Stimulated activated CD4-positive, alpha-beta T cell treated with anti-CD3 and anti-CD28 coated beads, Interleukin-4, amount 100 ng/mL, for 48 hours (primary cell): ENCODE data around the gene AGBL2.
"Not testable (repeated sequence)": the region's sequence is repeated elsewhere in the genome, so short reads cannot be mapped to it uniquely, and the experiment has no call there.

Experiments
- DNase-seq, 2 donors: peaks; one replicate each; pipeline ENCODE4 v3.0.0-alpha.2; 2020; ENCODE audit warnings: low read depth in 2 of 2

AGBL2 gene

DNA sequence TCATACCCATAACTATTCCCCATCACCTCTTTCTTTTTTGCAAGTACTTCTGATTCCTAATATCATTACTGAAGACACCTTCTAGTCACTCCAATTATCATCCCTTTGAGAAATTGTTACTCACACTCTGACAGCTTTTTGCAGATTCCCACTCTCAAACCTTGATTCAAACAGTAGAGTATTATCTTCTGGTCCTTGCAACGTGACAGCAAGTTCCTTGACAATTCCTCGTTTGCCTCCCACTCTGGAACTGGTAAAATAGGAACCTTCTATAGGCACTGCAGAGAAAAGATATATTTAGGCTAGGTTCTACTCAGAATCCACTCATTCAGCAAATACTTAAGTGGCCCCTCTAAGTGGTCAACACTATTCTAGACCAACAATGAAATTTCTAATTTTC lies 23.2 kb downstream of the AGBL2 start:
- DNase-seq, result no peak

DNA sequence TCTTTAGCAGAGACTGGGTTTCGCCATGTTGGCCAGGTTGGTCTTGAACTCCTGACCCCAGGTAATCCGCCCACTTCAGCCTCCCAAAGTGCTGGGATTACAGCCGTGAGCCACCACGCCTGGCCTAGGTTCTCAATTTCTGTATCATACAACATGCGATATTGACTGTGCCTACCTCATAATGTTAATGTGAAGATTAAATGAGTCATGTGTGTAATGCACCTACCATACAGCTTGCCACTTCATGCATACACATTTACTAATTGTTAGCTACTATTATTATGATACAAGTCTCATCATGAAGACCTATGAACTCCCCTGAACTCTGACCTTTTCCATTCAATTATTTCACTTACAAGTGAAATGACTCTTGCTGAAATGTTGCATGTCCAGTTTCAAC lies 25.7 kb downstream of the AGBL2 start:
- DNase-seq, result no peak

GRCh38 chr11:47688991-47689390 lies 26.2 kb downstream of the AGBL2 start:
- DNase-seq, result no peak

DNA sequence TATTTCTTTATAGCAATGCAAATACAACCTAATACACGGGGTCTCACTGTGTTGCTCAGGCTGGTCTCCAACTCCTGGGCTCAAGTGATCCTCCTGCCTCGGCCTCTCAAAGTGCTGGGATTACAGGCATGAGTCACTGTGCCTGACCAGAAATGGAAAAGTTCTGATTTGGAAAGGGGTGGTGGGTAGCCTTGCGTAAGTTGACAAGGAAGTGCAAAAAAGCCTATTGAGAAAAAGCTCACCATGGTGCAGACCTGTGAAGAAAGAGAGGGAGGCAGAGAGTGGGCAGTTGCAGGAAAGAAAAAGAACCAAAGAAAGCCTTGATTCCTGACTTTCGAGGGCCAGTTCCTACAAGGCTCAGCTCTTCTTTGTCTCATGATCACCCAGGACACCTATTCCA lies 27.1 kb downstream of the AGBL2 start:
- no peak for DNase-seq

- not testable (repeated sequence) for DNase-seq
These were observed 28.5 kb downstream of the AGBL2 start for GRCh38 chr11:47686704-47687103.

DNA sequence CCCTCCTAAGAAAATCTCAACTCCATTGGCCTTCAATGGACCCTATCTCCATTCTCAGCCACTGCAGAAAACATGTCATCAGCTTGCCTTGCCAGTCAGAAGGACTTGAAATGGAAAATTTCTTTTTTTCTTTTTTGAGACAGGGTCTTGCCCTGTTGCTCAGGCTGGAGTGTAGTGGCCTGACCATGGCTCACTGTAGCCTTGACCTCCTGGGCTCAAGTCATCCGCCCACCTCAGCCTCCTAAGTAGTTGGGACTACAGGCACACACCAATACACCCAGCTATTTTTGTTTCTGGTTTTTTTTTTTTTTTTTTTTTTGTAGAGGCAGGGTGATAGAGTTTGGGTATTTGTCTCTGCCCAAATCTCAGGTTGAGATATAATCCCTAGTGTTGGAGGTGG lies 29.0 kb downstream of the AGBL2 start:
- no peak for DNase-seq

GRCh38 chr11:47675851-47676250 lies 39.3 kb downstream of the AGBL2 start:
- no peak for DNase-seq

GRCh38 chr11:47672283-47672730 lies 42.9 kb downstream of the AGBL2 start:
- DNase-seq, result no peak

- DNase-seq, result no peak
These were observed 45.3 kb downstream of the AGBL2 start for GRCh38 chr11:47669856-47670255.

GRCh38 chr11:47668665-47669064 lies 46.5 kb downstream of the AGBL2 start:
- no peak for DNase-seq

GRCh38 chr11:47667555-47667954 lies 47.6 kb downstream of the AGBL2 start:
- DNase-seq, result no peak

- DNase-seq, result no peak
These were observed 48.0 kb downstream of the AGBL2 start for GRCh38 chr11:47667135-47667534.

DNA sequence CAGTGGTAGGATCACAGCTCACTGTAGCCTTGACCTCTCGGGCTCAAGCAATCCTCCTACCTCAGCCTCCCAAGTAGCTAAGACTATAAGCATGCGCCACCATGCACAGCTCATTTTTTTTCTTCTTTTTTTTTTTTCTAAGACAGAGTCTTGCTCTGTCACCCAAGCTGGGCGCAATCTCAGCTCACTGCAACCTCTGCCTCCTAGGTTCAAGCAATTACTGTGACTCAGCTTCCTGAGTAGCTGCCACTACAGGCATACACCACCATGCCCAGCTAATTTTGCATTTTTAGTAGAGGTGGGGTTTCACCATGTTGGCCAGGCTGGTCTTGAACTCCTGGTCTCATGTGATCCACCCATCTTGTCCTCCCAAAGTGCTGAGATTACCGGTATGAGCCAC lies 50.2 kb downstream of the AGBL2 start:
- not testable (repeated sequence) for DNase-seq

- DNase-seq, result no peak
These were observed 53.9 kb downstream of the AGBL2 start for GRCh38 chr11:47661245-47661644.

DNA sequence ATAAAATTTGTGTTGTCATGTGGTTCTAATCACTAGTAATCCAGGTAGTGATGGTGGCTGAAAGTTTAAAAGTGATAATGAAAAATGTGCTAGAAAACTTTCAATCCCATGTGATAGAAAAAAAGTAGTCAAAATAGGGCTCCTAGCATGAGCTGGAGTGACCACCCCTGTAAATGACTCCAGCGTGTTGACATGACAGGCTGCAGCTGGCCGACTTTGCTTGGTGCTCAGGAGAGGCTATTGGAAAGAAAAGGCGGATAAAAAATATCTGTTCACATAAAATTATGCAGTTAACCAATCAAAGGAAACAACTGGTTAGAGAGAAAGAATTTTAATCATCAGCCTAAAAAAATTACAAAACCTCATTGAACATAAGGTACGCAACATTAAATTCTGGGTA lies 55.9 kb downstream of the AGBL2 start:
- no peak for DNase-seq

DNA sequence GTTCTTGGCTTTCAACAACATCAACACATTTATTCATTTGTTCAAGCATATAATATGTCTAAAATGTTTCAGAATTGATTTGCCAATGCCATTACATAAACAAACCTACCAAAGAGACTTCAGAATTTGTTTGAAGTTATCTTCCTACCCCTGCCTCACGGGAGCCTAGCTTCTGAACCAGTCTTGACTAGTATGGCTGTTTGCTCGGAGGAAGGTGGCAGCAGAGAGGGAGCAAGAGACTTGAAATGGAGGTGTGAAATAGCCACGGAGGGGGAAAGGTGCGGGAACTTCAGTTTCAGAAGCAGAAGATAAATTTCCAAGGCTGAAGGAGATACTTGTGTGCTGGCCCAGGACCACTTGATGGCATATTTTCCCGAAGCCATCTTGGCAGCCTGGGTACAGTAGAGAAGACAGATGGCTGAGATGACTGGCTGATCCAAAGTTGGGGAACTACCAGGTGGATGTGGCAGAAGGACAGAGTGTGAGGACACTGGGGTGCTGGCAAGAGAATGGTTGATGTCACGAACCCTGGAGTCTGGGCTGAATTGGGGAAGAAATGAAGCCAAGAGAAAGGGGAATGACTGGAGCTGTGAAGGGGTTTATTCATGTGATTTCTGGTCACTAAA lies 58.8 kb downstream of the AGBL2 start:
- no peak for DNase-seq

DNA sequence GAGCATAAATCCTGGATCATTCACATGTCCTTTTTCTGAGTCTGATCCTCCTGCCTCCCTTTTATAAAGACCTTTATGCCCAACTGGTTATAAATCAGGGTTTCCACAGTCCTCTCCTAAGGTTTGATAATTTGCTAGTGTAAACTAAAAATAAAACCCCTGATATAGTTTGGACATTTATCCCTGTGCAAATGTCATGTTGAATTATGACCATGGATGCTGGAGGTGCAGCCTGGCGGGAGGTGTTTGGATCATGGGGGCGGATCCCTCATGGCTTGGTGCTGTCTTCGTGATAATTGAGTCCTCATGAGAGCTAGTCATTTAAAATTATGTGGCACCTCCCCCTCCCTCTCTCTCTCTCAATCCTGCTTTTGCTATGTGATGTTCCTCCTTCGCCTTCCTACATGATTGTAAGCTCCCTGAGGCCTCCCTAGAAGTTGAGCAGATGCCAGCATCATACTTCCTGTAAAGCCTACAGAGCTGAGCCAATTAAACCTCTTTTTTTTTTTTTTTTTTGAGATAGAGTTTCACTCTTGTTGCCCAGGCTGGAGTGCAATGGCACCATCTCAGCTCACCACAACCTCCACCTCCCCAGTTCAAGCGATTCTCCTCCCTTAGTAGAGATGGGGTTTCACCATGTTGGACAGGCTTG lies 63.2 kb downstream of the AGBL2 start:
- no peak for DNase-seq

DNA sequence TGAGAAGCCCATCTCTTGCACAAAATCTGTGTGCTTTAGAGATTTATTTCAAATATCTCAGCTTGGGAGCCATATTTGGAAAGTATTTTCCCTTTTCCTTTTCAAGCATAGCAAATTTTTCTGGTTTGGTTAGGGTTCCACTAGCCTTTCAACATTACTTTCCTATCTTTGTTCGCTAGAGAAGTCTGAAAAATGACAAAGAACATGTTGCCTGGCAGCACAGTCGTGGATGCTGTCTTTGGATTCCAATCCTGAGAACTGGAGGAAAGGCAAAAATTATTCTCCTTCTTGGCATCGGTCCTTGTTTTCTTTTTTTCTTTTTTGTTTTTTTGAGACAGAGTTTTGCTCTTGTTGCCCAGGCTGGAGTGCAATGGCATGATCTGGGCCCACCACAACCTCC lies 65.9 kb downstream of the AGBL2 start:
- DNase-seq, result no peak

DNA sequence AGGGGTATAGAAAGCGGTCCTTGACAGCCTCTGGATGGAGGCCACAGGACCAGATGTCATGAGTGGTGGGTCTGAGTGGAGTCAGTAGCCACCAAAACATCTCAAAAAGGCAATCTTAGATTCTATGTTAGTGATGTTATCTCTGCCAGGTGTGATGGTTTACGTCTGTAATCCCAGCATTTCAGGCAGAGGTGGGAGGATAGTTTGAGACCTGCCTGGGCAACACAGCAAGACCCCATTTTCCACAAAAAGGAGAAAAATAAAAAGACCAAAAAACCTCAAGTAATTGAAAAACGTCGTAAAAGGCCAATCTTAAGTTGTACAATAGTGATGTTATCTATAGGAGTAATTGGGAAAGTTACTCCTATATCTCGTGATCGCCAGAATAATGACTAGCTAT lies 69.2 kb downstream of the AGBL2 start:
- no peak for DNase-seq

GRCh38 chr11:47645500-47645899 lies 69.7 kb downstream of the AGBL2 start:
- no peak for DNase-seq

DNA sequence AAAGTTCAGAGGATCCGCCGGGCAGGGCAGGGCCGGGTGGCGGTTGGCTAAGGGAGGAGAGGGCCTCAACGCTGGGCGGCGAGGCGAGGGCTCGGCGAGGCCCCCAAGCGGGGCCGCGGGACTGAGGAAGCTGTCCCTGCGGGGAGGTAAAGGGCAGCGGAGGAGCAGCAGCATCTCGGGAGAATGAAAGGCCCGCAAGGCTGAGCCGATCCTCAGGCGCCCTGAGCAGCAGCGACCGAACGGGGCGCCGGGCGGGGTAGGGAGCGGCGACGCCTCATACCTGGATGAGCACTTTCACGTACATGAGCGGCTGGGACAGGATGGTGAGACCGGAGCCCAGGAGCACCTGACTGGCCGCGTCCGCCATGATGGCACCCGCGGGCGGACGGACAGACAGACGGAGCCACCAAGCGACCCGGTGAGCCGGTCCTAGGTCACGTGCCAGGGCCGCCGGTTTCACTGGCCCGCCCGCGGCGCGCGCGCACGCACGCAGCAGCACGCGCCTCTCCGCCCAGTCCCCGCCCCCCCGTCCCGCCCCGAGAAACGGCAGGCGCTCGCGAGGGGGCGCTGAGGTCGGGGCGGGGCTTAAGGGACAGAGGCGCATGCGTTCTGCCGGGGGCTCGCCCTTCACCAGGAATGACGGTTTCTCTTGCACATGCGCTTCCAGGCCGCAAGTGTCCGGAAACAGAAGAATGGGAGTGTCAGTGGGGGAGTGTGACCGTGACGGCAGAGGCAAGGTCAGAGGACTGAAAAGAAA lies 72.9 kb downstream of the AGBL2 start, which contains the start of gene MTCH2:
MTCH2 (minus strand) TSS at position 461 of the 757 bp plus-strand sequence; CDS start at position 367, 94 bp downstream.
- peak; percentile 93 to 95 for DNase-seq

- DNase-seq, result no peak
These were observed 73.5 kb downstream of the AGBL2 start for GRCh38 chr11:47641600-47642098.

DNA sequence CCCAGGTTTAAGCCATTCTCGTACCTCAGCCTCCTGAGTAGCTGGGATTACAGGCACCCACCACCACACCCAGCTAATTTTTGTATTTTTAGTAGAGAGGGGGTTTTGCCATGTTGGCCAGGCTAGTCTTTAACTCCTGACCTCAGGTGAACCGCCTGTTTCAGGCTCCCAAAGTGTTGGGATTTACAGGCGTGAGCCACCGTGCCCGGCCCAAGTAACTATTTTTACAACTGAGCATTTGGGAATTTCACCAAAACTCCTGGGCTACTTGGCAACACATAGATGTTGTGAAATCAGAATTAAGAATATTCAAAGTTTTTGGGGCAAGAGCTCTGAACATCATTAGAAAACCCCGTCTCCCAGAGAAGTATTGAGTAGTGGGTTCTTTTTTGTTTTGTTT lies 74.7 kb downstream of the AGBL2 start:
- DNase-seq, result not testable (repeated sequence)
